ENCODE measurements around the gene QPCT. TPM values are rescaled to one million over a fixed set of nuclear protein-coding genes. Genes with fewer than 3 reads are reported as not detected.

Gene QPCT
- total and polyA plus RNA-seq, 11 donors, result 1.3 to 7.2 (median 2.8) TPM

- no peaks in the 10 kb centered on the region for H3K27me3 ChIP-seq
- H3K4me3 ChIP-seq, result no peak overlapping the region
- ATAC-seq (no peak), DNase-seq (no peak)
- H3K9me3 ChIP-seq, result no peaks in the 10 kb centered on the region
- intact Hi-C loops (cut with DNase I), result no loop called here
- 78 to 88% (median 84%) methylated on average over 8 of the region's 8 CpGs for WGBS, 4 donors
- H3K27ac ChIP-seq, result peak overlapping the region in 1 of 12 donors; percentile 72
- no peak for TF ChIP-seq POLR2A (IDR thresholded peaks at IDR 0.05)
- TF ChIP-seq, protein P1, sequence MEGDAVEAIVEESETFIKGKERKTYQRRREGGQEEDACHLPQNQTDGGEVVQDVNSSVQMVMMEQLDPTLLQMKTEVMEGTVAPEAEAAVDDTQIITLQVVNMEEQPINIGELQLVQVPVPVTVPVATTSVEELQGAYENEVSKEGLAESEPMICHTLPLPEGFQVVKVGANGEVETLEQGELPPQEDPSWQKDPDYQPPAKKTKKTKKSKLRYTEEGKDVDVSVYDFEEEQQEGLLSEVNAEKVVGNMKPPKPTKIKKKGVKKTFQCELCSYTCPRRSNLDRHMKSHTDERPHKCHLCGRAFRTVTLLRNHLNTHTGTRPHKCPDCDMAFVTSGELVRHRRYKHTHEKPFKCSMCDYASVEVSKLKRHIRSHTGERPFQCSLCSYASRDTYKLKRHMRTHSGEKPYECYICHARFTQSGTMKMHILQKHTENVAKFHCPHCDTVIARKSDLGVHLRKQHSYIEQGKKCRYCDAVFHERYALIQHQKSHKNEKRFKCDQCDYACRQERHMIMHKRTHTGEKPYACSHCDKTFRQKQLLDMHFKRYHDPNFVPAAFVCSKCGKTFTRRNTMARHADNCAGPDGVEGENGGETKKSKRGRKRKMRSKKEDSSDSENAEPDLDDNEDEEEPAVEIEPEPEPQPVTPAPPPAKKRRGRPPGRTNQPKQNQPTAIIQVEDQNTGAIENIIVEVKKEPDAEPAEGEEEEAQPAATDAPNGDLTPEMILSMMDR (IDR thresholded peaks at IDR 0.05), result no peak
- H3K36me3 ChIP-seq, result no peaks in the 10 kb centered on the region
- no peaks in the 10 kb centered on the region for H3K4me1 ChIP-seq
Observed at GRCh38 chr2:37375741-37376288, 31.4 kb downstream of the QPCT start.

DNA sequence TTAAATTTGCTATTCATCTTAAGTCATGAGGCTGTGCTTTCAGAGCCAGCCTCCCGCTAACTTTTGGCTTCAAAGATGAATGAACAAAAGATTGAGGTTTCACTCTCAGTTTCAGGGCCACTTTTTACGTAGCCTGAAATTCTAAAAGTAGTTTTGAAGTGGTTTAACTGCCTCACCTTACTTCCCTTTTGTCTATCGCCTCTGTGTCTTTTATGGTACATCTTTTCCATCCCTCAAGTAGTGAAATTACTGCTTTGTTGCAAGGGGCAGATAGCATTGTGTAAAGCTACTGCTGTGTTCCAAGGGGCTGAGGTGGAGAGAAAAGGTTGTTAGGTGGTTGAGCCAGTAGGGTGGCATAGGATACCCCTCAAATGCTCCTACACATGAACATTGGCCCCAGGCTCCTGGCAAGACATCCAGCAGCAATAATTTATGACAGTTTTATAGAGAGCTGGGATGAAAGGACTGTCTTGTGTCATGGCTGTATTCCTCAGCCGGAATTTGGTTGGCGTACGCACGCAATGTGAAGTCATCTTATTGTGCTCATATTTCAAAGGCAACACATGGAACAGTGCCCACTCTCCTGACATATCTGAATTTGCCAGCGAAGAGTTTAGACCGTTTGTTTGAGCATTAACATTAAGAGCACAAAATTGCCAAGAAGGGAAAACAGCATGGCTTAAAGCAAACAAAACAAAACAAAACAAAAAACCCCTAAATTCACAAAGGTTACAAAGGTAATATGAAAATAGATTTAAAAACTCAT is 32.2 kb downstream of the QPCT start:
- Histone ChIP-seq H3K27ac (peak overlapping the region in 1 of 12 donors; percentile 72), H3K36me3 (no peaks in the 10 kb centered on the region), H3K9me3 (no peaks in the 10 kb centered on the region), H3K27me3 (no peaks in the 10 kb centered on the region), H3K4me3 (peak overlapping the region in 3 of 12 donors; percentile 0 to 19 (median 11)), H3K4me1 (no peaks in the 10 kb centered on the region)
- intact Hi-C loops (cut with DNase I), result no loop called here
- peak in 3 of 4 donors; percentile 10 to 64 (median 28) for ATAC-seq
- DNase-seq, result peak in 1 of 5 donors; percentile 34
- no peak for TF ChIP-seq POLR2A (IDR thresholded peaks at IDR 0.05)
- TF ChIP-seq, protein P1 (IDR thresholded peaks at IDR 0.05), result no peak
- WGBS, 4 donors, result 75 to 85% (median 83%) methylated on average over 9 of the region's 9 CpGs

- Histone ChIP-seq H3K9me3 (no peaks in the 10 kb centered on the region), H3K4me1 (peaks cover 0 to under 1% (median 0%) of the 10 kb centered on the region in 12 donors), H3K36me3 (no peaks in the 10 kb centered on the region), H3K27ac (peak overlapping the region in 1 of 12 donors; percentile 72), H3K4me3 (peak overlapping the region in 3 of 12 donors; percentile 0 to 19 (median 11)), H3K27me3 (no peaks in the 10 kb centered on the region)
- ATAC-seq (peak in 3 of 4 donors; percentile 50 to 60 (median 60)), DNase-seq (no peak)
- intact Hi-C loops (cut with DNase I), result no loop called here
- TF ChIP-seq, protein P1 (IDR thresholded peaks at IDR 0.05), result no peak
- TF ChIP-seq POLR2A (IDR thresholded peaks at IDR 0.05), result no peak
- WGBS, 4 donors, result 60 to 67% (median 62%) methylated on average over 3 of the region's 3 CpGs
Observed at GRCh38 chr2:37377187-37377532, 32.7 kb downstream of the QPCT start.

DNA sequence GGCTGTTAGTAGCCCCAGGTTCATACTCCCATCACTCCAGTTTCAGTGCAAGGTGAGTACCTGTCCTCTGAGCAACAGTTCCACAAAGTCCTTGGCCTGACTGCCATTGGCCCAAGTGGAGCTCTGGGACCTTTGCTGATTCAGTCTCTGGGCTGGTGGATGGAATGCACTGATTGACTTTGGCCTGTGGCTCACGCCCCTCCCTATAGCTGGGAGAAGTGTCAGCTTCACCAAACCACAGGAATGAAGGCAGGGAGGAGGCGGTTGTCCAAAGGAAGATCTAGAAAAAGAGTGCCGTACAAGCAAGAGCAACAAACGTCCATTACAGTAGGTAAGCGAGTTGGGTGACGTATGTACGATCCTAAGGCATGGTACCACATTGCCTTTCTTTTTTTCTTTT is 34.0 kb downstream of the QPCT start:
- H3K9me3 ChIP-seq, result no peaks in the 10 kb centered on the region
- H3K36me3 ChIP-seq, result no peaks in the 10 kb centered on the region
- H3K4me1 ChIP-seq, result peaks cover 0 to 5% (median 0%) of the 10 kb centered on the region in 12 donors
- H3K27me3 ChIP-seq, result no peaks in the 10 kb centered on the region
- TF ChIP-seq POLR2A (IDR thresholded peaks at IDR 0.05), result no peak
- TF ChIP-seq, protein P1 (IDR thresholded peaks at IDR 0.05), result no peak
- ATAC-seq, result no peak
- DNase-seq, result no peak
- 94 to 99% (median 96%) methylated on average over 7 of the region's 7 CpGs for WGBS, 4 donors
- no peak overlapping the region for H3K4me3 ChIP-seq
- H3K27ac ChIP-seq, result peak overlapping the region in 1 of 12 donors; percentile 72
- intact Hi-C loops (cut with DNase I), result no loop called here

All from heart left ventricle (tissue), 16 donors.